Subcutaneous adipose tissue (tissue), 4 donors: ENCODE results near the gene SYT12. TPM values are rescaled to one million over a fixed set of nuclear protein-coding genes. Genes with fewer than 3 reads are reported as not detected.

ENCODE experiments used
- total RNA-seq, 4 donors: library from RNA; depleted of rRNA; stranded (reverse); fragments of >200 nt; gene quantifications; one replicate each; pipeline ENCODE4 v1.1.0, GENCODE V29; 2016
- TF ChIP-seq, protein P1 (sequence below): fragments of 450-650 bp; IDR thresholded peaks from one replicate; pipeline ENCODE4 v1.5.1; 2016; ENCODE audit warnings: low read depth, mild to moderate bottlenecking, control low read depth, antibody characterized with exemption, moderate library complexity

SYT12 gene
- total RNA-seq, 4 donors from 2014 or later: 0.16 to 0.44 (median 0.36) TPM

DNA sequence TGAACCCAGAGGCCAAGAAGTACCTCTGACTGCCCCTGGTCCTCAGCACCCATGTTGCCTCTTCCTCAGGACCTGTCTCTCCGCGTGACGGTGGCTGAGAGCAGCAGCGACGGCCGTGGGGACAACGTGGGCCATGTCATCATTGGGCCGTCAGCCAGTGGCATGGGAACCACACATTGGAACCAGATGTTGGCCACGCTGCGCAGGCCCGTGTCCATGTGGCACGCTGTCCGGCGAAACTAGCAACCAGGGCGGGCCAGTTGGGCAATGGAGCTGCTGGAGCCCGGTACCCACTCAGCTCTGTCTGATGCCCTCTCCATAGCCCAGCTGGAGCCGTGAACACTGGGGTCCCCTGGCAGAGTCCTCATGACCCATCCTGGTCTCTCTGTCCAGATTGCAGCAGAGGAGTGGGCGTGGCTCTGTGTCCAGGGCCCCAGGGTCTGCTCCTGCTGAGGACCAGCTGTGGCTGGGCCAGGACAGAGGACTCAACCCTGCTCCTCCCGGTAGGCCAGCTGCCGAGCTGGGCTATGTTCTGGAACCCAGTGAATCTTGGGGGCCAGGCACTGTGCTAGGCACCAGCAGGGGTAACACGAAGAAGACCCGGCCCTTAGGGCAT, 25.7 kb downstream of the SYT12 start:
- TF ChIP-seq, protein P1, sequence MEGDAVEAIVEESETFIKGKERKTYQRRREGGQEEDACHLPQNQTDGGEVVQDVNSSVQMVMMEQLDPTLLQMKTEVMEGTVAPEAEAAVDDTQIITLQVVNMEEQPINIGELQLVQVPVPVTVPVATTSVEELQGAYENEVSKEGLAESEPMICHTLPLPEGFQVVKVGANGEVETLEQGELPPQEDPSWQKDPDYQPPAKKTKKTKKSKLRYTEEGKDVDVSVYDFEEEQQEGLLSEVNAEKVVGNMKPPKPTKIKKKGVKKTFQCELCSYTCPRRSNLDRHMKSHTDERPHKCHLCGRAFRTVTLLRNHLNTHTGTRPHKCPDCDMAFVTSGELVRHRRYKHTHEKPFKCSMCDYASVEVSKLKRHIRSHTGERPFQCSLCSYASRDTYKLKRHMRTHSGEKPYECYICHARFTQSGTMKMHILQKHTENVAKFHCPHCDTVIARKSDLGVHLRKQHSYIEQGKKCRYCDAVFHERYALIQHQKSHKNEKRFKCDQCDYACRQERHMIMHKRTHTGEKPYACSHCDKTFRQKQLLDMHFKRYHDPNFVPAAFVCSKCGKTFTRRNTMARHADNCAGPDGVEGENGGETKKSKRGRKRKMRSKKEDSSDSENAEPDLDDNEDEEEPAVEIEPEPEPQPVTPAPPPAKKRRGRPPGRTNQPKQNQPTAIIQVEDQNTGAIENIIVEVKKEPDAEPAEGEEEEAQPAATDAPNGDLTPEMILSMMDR: no peak

DNA sequence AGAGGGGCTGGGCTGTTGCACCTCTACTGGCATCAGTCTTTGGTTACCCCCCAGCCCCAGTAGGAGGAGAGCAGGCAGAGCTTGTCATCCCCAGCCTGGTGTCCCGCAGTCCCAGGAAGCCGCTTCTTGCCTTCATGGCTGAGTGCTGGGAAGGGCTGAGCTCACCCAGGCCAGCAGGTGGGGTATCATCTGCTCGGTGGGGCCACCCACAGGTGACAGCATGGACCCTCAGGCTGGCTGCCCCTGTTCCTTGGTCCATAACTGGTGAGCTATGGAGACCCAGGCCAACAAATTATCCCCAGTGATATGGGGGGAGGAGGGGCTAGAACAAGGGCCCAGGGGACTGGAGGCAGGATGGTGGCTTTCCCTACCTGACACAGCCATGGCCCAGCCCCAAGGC, 27.2 kb downstream of the SYT12 start:
- TF ChIP-seq, protein P1: no peak

DNA sequence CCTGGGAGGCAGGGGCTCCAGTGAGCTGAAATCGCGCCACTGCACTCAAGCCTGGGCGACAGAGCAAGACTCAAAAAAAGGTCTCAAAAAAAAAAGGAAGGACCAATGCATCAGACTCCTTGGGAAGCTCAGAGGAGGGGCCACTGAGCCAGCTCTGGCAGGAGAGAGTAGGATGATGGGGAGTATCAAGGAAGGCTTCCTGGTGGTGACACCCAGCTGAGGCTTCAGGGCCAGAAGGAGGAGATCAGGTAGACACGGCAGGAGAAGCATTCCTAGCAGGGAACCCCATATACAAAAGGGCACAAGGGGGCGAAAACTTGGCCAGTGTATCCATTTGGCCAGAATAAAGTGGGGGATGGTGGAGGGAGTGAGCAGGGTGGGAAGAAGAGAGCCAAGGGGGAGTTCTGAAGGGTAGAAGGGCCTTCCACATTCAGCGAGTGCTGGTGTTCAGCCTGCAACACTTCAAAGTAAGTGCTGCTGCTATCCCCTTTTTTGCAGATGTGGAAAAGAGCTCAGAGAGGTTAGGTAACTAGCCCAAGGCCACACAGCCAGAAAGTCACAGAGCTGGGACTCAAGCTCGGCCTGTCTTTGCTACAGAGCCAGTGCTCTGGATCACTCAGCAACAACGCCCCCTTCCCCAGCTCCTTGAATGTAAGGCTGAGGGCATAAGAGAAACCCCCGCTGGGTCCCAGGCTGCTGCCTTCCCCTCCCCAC, 28.4 kb downstream of the SYT12 start:
- TF ChIP-seq, protein P1: no peak

DNA sequence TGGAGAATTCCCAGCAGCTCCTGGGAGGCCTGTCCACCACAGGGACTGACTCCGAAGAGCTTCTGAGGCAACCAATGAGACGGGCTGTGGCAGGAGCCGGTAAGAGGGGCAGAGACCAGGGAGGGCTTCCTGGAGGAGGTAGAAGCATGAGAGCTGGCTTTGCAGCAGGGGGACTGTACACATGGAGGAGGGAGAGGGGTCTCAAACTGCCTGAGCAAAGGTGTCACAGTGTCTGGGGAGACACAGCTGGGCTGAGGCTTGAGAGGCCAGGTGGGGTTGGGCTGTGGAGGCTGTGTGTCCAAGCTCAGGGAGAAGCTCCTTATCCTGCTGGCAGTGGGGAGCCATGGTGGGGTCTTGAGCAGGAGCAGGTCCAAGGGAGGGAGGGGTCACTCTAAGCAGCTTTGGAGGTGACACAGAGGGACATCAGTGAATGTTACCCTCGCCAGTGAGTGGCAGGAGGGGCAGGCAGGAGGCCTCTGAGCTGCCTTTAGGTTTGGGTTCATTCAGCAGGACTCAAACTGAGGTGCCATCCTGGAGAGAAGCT, 29.1 kb downstream of the SYT12 start:
- TF ChIP-seq, protein P1: no peak

DNA sequence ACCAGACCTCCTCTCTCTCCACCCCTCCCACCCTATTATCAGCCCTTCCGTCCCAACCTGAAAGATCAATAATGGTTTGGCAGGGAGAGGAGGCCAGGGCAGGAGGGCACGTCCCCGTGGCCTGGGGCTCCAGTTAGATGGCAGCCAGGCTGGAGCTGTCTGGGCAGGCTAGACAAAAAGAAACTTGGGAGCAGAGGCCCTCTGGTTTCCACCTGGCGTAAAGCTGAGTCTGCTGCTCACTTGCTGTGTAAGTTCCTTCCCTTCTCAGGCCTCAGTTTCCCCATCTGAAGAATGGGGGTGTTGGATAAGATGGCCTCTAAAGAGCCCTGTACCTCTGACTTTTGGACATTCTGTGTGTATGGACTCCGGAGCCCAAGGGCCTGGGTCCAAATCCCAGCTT, 30.0 kb downstream of the SYT12 start:
- TF ChIP-seq, protein P1: no peak

DNA sequence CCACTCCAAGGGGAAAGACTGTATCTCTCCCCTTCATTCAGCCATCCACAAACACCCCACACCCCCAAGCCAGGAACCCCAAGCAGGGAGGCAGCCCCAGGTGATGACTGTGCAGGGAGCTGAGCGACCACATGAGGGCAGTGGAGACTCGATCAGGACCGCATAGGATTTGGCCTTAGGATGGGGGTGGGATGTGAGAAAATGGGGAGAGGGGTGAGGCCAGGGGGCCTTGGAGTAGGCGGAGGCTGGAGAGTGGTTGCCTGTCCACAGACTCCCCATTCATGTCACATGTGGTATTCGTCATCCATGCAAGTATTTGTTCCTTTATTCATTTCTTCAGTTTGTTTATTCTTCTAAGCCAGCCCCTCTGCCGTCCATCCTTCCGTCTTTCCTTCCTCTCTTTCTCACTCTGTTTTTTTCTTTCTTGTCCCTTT, 31.0 kb downstream of the SYT12 start:
- TF ChIP-seq, protein P1: no peak

DNA sequence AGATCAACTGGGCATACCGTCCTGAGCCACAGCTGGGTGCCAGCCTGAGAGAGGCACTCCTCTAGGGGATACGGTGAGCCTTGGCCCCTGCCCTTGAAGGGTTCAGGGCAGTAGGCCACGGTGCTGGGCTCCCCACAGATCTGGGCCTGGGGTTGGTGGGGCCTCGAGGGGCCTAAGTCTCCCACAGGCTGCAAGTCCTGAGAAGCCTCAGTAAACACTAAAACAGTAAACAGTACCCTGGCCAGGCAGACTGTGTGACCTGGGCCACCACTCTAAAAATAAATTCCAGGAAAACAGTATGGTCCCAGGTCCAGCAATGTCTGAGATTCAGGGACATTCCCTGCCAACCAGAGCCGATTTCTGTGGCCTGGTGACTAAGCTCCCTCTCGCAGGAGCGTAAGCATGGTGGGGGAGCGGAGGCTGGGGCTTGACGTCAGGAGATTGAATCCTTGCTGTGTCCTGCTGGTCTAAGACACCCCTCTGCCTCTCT, 31.5 kb downstream of the SYT12 start:
- TF ChIP-seq, protein P1: no peak
